Epithelial cell of proximal tubule (primary cell): ENCODE measurements around the gene MAPKAPK2. TPM values are rescaled to one million over a fixed set of nuclear protein-coding genes. Genes with fewer than 3 reads are reported as not detected.

Experiments used
- DNase-seq: peaks from one replicate; pipeline ENCODE4 v3.0.0-alpha.2; 2011; ENCODE audit warnings: low read depth
- H3K4me3 ChIP-seq: 2 replicates; pipeline ENCODE4 v1.5.1; 2011; ENCODE audit warnings: low read depth, mild to moderate bottlenecking, low read length
- CTCF ChIP-seq: conservative IDR thresholded peaks from 2 replicates; pipeline ENCODE4 v1.5.1; 2012; ENCODE audit warnings: low read depth, mild to moderate bottlenecking, low read length
- total RNA-seq: library from RNA; depleted of rRNA; stranded (reverse); fragments of >200 nt; gene quantifications from 2 replicates; pipeline ENCODE4 v1.2.3, GENCODE V29; 2015

The MAPKAPK2 gene
- total RNA-seq, 1 donor from 2014 or later = 45.5 TPM

GRCh38 chr1:206702260-206702659, 17.6 kb downstream of the MAPKAPK2 start:
- H3K4me3 ChIP-seq = no peak overlapping the region
- DNase-seq = no peak
- no peak for TF ChIP-seq CTCF

GRCh38 chr1:206702803-206703202, 18.1 kb downstream of the MAPKAPK2 start:
- DNase-seq = no peak
- no peak for TF ChIP-seq CTCF
- H3K4me3 ChIP-seq = no peak overlapping the region

- no peak for TF ChIP-seq CTCF
- H3K4me3 ChIP-seq = no peak overlapping the region
- no peak for DNase-seq
These were observed 19.0 kb downstream of the MAPKAPK2 start for GRCh38 chr1:206703661-206704060.

DNA sequence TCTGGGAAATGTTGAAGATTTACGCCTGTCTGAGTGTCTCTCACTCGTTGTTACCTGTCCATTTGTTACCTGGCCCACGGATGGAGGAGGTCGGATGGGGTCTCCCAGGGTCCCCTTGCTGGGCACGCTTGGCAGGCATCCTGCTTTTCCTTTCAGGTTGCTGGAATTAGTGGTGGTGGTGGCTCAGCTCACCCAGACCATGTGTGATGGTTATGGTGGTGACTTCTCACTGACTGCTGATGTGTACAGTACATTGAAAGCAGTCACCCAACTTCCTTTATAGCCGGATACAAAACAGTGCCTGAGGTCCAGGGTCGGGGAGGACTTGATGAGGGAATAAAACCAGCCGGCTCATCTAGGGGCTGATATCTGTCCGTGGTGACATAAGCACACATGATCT, 19.5 kb downstream of the MAPKAPK2 start:
- H3K4me3 ChIP-seq = no peak overlapping the region
- TF ChIP-seq CTCF = no peak
- no peak for DNase-seq

DNA sequence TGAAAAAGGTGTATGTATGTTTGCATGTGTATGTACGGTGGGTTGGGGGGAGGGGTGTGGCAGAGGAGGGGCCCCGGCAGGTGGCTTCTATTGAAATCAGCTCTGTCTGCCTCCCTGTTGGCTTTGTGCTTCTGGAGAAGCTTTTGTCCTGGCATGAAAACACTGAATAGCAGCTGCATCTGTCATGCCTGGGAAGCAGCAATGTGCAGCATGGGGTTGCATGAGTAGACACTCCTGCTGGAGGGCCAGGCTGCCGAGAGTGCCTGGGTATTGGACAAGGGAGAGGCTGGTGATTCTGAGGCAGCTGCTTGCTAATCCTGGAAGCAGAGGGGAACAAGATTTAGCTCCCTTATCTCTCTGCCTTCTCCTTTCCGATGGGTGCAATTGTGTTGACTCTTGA, 20.5 kb downstream of the MAPKAPK2 start:
- no peak for TF ChIP-seq CTCF
- DNase-seq = no peak
- no peak overlapping the region for H3K4me3 ChIP-seq

DNA sequence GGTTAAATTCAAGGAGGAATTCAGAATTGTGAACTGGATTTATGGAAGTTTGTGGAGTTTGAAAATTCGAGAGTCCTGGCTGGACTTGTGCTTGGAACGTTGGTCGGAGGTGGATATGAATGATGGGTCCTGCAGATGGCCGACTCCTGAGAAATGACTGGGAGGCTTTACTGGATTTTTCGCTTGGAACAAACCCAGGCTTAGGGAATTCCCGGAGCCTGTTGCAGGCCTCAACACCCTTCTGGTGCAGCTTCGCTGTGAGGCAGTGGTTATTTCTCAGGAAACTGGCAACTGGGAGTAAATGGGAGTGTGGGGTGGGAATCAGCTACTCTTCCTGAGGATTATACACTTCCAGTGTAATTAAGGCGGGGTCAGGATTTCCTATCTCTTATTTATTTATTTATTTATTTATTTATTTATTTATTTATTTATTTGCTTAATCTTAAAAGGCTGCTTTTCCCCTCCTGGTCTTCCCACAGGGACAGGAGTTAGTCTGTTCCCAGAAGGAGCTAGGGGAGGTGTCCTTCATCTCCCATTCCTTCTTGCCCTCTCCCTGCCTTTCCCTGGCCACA, 21.1 kb downstream of the MAPKAPK2 start:
- TF ChIP-seq CTCF = no peak
- no peak for DNase-seq
- H3K4me3 ChIP-seq = no peak overlapping the region

GRCh38 chr1:206706298-206706791, 21.6 kb downstream of the MAPKAPK2 start:
- DNase-seq = no peak
- no peak overlapping the region for H3K4me3 ChIP-seq
- TF ChIP-seq CTCF = no peak
